Measurements from ENCODE around the gene TUBB.

The TUBB gene

DNA sequence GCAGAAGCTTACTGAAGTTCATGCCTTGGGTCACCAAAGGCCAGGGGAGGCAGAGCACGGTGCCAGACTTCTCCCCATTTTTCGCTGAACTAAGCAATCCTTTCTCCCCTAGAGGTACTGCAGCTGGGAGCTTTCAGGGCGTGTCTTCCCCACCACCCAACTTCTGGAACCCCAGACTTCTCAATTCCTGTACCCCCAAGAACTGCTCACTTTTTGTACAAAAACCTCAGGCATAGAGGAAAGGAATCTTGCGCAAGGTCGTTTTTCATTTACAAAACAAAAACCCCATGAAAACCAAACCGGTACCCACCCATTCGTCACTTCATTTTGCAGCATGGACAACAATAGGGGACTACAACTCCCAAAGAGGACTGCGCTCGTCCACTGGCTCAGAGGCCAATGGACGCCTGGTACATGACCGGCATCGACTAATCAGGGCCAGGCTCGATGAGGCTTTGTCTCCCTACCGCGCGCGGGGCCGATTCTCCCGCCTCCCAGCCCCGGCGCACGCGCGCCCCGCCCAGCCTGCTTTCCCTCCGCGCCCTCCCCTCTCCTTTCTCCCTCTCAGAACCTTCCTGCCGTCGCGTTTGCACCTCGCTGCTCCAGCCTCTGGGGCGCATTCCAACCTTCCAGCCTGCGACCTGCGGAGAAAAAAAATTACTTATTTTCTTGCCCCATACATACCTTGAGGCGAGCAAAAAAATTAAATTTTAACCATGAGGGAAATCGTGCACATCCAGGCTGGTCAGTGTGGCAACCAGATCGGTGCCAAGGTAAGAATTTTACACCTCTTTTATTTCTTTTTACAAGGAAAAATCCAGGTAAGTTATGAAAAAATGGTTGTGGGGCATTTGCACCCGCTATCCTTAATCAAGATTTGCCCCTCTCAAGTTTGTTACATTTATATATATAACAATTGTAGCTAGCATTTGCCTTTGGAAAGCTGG lies at the start of gene TUBB:
Gene TUBB, plus strand, starts transcription at position 562 of the 947 bp plus-strand sequence. Its CDS starts 155 bp downstream, at position 717.
- peak; percentile 90 for DNase-seq (ENCODE audit: low read depth)

DNA sequence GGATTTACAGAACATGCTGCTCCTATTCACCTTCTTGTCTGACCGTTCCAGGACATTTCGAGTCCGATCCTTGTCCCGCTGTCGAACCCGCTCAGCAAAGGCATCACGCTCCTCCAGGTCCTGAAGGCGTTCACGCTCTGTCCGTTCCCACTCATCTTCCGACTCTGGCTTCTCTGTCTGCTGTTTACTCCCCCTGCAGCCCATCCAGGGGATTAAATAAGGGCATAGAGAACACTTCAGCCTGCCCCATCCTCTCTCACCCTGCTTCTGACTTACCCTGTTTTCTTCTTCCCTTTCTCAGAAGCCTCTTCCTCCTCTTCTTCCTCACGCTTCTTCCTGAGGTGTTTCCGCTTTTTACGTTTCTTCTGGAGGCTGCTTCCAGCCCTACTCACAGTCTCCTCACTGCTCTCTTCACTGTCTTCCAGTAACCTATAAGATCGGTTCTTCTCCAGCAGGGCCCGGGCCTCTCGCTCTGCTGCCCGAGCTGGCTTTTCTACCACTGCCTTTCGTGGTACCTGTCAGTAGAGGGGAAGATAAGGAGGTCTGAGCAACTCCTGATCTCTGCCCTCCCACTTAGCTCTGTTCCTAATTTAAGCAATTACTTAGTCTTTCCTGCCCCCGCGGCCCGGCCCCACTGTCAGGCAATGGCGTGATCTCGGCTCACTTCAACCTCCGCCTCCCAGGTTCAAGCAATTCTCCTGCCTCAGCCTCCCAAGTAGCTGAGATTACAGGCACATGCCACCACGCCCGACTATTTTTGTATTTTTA lies 49.2 kb upstream of the TUBB start:
- DNase-seq (ENCODE audit: low read depth), result no peak

DNA sequence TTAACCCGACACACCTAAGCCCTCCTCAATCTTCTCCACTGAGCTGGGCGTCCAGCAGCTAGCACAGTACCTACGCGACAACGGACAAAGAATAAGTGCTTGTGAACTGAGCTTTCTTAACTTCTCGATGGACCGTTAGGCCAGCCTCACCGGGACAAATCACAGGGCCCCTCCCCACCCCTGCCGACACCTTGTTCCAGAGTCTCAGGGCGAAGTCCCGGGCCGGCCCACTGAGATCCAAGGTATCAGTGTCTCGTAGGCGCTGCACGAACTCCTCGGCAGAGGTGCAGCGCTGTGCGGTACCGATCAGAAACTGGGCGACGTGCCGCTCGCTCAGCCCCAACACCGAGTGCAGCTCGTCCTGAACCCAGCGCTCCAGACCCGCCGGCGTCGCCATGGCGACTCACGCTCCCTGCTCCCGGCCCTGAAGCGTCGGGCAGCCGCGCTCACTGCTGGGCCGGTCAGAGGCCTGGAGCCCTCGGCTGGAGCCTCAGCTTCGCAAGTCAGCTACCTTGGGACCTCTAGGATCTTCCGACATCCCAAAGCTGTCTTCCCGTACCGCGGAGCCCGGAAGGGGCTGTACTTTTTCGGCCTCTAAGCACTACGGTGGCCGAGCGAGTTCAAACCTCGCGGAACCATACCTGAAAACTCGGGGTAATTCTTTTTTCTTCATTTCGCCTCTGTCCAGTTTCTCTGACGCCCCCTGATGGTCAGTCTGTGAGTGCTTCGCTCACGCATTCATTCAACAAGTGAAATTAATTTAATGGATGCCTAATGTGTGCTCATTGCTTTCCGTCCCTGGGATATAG lies 47.5 kb upstream of the TUBB start, which contains the start of gene DHX16:
Gene DHX16, minus strand, starts transcription at position 562 of the 809 bp plus-strand sequence. Its CDS starts 165 bp downstream, at position 397.
- peak; percentile 83 for DNase-seq (ENCODE audit: low read depth)

DNA sequence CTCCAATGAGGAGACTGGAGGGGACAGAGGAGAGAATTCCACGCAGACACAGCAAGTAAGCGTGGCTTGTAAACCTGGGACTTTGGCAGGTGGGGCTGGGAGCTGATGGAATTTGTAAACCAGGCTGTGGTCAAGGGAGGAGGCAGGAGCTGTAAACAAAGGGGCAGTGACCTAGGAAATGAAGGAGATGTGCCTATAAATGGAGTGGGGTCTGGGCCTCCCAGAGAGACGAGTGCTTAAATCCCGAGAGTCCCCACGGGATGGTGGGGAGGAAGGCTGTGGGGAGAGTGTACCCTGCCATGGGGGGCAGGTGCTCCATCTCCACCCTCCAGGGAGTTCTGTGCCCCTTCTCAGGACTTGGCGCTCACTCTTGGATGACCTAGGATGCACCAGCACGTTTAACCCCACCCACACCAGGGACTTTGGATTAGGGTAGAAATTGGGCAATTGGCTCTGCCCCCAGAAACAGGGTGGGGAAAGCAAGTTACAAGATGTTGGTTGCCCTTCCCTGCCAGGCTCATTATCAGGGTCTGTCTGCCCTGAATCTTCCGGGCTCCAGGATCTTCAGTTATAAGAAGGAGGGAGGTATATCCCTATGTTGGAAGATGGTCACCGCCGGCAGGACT lies 43.4 kb upstream of the TUBB start:
- no peak for DNase-seq (ENCODE audit: low read depth)

DNA sequence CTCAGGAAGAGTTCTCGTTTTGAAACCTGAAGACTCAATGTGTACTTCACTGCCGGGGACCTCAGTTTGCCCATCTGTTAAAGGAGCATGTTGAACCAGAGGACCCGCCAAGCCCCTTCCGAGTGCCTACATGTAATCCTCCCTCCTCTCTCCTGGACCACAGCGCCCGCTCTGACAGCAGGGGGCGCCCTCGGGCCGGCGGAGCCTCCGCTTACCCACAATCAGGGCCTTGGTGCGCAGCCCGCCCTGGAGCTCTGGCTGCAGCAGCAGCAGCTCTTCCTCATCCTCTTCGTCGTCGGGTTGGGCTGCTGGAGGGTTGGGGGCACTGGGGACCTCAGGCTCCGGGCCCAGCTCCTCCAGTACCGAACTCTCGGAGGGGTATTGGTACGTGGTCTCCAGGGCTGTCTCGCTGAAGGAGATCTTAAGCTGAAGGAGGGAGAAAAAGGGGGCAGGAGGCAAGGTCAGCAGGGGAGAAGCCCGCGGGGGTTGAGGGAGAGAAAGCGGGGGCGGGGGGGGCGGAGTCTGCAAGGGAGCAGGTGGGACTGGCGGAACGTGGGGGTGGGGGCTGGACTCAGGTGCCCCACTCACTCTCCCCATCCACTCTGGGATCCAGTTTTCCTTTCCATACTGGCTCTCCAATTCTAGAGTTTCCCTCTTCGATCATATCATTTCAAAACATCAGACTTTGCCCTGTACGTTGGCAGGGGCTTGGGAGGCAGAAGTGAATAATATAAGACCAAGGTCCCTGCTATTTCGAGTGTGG lies 41.0 kb upstream of the TUBB start:
- DNase-seq (ENCODE audit: low read depth), result peak; percentile 83

DNA sequence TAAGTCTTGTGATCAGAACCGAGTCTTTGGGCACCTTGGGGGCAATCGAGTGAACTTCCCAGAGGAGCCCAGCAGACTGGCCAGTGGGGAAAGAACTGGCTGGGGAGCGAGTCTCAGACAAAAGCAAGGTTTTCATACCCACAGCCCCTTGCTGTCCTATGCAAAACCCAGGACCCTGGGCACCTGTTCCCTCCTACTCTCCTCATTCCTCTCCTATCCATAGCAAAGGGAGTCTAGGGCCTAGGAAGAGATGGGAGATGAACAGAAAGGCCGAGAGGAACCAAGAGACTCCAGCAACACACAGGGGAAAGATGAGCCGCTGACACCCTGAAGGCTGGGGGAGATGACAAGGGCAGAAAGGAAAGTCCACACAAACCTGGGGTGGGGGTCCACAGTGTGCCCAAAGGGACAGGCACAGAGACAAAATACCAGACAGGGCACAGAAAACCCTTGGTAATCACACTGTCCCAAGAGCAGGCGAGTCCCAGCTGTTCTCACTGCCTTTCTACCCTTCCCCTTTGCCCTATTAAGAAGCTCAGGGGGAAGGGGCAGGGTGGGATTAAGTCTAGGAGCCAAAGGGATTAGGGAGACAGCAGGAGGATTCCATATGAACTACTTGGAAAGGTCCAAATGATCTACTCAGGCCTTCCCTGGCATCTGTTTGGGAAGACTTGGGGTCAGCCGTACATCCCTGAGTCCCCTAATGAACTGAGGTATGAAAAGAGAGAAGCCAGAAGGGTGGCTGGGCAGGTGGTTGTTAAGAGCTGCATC lies 40.2 kb upstream of the TUBB start:
- DNase-seq (ENCODE audit: low read depth), result no peak

DNA sequence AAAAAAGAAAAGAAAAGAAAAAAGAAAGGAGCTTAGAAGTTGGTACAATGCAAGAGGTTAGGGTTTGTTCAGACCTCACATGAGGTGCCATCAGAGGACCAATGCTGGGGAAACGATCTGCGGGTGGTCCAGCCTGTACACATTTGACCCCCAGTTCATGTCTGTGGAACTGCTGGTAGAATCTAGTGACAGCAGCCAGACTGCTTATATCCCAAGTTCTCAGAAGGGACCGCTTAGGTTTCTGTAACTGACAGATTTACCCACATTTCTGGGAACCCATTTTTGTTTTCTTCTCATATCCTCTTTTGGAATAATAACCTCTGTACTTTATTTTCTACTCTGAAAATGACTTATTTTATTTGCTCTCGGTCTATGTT lies 38.4 kb upstream of the TUBB start:
- no peak for DNase-seq (ENCODE audit: low read depth)

DNA sequence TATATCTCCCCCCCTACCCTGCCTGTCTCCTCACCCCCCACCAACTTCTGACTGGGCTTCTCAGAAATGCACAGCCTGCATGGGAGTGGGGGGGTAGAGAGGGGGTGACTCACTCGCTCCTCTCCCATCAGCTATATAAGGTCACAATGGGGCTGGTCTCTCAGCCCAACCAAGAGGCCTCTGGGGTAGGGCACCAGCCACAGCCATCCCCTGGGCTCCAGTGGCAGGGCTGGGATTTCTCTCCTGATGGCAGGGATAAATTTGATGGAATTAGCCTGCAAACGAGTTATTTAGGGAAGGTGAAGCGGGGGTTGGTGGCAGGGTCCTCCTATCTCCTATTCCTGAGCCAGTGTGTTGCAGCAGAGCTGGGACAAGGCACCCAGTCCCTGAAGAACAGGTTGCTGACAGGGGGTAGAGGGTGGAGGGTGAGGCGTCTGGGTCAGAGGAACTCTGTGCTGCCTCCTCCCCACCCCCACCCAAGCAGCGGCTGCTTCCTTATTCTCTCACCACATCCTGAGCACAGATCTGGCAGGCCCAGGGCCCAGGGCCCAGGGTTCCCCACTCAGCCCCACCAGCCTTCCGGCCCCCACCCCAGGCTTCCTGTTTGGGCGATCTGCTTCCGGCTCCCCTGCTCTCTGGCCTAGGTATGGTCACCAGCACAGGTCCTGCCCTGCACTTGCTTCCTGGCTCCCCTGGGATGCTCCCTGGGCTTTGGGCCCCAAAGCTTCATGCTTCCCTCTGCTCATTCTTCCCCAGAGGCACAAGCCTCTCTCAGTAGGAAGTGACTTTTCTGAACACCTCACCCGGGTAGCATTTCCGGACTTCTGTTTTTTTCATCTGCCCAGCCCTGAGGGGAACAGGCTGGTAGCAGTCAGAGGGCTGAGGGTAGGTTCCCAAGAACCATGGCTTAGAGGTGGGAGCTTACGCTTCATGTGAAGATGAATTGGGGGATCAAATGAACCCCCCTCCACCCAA lies 37.7 kb upstream of the TUBB start:
- DNase-seq (ENCODE audit: low read depth), result peak; percentile 86

DNA sequence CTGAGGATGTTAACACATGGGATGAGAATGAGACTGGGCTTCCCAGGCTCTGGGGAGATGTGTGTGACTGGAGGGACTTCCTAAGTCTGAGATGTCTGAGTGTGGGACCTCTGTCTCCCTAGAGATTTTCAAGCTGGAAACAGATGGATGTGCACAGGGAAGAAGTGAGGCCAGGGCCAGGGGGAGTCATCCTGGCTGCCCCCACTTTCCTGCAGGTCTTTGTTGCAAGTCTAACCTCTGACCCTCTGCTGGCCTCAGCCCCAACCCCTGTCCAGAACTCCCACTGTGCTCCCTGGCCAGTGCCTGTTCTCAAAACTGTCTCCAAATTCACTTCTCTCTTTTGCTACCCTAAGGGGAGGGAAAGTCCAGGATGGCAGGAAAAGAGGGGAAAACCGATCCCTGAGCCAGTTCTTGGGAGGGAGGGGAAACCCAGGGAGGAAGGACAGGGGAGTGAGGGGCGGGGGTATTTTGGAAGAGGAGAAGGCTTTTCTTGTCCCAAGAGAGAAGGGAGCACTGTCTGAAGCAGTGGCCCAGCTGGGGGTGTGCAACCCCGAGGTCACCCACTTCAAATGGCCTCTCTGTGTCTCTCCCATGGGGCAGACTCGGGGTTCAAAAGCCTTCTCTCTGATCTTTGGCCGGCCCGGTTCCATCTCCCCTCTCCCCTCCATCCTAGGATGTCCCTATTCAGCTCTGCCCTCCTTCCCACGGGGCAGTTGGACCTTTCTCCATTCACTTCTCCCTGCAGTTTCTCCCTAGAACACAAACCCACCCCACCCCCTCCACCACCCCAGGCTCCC lies 36.8 kb upstream of the TUBB start:
- no peak for DNase-seq (ENCODE audit: low read depth)

DNA sequence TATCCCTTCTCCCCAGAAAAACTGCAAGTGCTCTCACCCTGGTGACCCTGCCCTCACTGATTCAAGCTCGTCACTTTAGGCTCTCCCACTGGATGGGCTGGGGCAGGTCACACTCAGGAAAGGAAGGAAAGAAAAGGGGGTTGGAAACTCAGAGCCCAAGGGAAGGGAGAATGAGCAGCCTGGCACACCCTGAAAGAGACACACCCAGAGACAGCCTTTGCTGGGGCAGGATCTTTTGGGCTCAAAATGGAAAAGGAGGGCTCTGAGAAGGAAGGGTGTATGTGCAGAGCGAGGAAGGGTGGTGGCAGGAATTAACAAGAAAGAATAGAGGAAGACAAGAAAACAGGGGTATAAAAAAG lies 36.2 kb upstream of the TUBB start:
- no peak for DNase-seq (ENCODE audit: low read depth)

DNA sequence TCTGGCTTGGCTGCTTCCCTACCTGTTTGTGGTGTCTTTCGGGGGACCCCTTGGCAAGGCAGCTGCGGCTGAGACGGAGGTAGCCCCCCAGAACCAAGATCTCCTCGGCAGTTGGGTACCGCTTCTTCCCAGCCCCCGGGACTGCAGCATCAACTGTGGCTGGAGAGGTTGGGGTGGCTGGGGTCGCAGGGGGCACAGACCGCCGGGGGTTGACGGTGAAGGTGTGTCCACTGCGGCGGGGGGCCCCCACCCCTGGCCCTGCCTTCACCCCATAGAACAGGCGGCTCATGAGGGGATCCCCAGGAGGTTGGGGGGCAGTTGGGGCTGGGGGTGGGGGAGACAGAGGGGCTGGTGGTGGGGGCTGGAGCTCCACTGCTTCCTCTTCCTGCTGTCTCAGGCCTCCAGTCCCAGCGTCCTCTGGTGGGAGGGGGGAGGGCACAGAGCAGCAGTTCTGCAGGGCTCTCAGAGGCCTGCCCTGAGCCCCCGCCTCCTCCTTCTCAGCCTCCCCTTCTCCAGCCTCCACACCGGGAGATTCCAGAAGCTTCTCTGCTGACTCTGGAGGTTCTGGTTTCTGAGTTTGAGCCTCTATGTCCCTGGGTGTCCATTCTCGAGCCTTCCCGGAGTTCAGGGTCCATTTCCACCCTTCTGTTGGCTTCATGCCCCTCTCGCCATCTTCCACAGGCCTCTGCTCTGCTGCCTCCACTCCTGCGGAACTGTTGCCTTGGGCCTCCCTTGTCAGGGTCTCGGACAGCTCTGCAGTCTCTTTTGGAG lies 35.6 kb upstream of the TUBB start:
- peak; percentile 47 for DNase-seq (ENCODE audit: low read depth)

DNA sequence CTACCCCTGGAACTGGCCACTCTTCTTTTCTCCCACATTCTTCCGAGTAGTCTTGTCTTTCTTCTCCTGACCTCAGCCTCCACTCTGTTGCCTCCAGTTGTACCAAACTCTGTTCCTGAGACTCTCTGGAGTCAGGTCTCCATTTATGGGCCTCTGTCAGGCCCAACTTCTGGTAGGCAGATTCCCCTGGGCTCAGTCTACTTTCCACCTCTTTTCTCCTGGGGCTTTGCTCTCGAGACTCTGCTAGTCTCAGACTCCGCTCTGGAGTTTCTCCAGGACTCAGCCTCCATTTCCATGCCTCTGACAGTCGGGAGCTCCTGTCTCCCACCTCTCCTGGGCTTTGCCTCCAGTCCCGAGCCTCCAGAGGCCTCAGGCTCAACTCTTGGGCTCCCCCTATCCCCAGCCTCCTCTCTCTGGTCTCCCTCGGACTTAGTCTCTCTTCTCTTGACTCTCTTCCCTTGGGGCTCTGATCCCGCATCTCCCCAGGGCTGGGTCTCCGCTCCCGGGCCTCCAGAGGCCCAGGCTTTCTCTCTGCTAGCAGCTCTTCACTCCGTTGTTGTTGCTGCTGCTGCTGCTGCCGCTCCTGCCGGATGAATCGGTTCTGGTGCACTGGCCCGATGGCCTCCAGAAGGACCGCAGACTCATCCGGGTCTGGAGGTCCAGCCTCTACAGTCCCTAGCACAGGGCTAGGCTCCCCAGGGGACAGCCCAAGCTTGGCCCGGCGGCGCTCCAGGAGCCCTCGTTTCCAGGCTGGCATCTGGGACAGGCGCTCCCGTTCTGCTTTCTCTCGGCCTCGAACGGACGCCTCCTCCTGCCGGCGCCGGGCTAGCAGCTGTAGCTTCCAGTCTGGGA lies 34.8 kb upstream of the TUBB start:
- DNase-seq (ENCODE audit: low read depth), result no peak

DNA sequence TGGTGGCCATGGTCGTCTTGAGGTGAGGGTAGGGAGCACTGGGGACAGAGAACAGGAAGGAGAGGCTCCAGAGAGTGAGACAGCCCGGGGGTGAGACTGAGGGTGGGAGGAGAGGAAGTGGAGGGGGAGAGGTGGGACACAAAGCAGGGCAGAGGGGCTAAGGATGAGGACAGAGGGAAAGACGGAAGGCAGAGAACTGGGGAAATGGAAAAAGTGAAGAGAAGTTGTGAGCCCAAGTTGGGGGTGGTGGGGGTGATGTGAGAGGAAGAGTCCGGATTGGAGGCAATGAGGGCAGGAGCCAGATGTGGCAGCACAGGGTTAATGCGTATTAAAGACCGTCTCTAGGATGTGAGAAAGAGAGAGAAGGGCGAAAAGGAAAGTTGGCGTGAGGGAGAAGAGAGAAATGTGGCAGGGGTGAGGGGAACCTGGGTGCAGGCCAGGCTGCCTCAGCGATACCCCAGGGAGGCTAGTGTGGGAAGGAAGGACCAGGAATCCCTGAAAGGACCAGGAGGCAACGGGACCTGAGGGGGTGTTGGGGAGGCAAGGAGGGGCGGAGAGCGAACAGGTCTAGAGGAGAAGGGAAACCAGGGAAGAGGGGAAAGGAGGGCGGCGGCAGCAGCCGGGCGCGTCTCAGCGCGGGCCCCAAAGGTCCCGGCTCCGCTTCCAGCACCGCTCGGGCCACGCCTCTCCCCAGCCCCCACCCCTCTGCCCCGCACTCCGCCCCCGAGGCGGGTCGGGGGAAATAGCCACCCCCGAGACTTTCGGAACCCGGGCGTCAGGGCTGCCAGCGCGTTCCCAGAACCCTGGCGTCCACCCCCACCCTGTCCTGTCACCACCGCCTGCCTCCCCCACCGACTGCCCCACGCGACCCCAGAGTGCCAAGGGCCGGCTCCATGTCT lies 33.9 kb upstream of the TUBB start, which contains the start of gene PPP1R18:
Gene PPP1R18, minus strand, starts transcription at position 637 of the 899 bp plus-strand sequence. Its CDS starts 627 bp downstream, at position 10.
- peak; percentile 87 for DNase-seq (ENCODE audit: low read depth)

DNA sequence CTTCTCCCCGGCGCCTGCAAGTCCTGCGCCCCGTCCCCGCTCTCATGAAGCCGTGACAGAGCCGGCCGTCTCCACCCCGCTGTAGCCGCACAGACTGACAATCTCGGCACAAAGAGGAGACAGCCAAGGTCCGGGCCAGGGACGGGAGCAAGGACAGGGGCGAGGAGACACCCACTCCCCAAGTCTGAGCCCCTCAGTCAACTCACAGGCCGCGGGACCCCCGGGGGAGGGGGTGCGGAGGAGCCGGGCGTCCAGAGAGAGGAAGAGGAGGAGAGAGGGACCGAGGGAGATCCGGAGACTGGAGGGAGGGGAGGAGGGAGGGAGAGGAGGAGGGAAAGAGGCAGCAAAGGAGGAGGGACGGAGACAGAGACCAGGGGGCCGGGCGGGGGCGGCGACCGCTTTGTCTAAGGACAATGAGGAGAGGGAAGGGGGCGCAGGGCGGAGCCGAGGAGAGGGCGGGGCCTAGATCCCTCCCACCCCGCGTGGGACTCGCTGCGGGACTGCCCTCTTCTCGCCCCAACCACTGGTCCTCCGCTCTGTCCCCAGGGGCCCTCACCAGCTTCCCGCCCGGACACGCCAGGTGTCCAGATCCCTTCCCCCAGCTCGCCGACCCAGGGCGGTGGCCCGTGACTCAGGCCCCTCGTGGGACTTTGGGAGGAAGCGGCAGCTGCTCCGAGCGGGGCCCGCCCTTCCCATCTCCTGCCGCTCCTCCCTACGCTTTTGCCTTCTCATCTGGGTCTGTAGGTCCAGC lies 33.1 kb upstream of the TUBB start:
- DNase-seq (ENCODE audit: low read depth), result peak; percentile 71
